Liver (tissue), 3 donors: ENCODE measurements around the gene ABL2.
"Not testable (repeated sequence)": the region's sequence is repeated elsewhere in the genome, so short reads cannot be mapped to it uniquely, and the experiment has no call there.

Source experiments
- CTCF ChIP-seq: fragments of 150-350 bp; IDR thresholded peaks from 2 replicates; pipeline ENCODE4 v1.5.1; 2017; ENCODE audit warnings: improper control_type of control experiment, low read depth, low read length; ENCODE audit not compliant: missing input control
- TAF1 ChIP-seq: conservative IDR thresholded peaks from 2 replicates; pipeline ENCODE4 v1.6.1; 2016; ENCODE audit warnings: antibody characterized with exemption, mild to moderate bottlenecking
- YY1 ChIP-seq: IDR thresholded peaks from 2 replicates; pipeline ENCODE4 v1.6.1; 2016; ENCODE audit warnings: antibody characterized with exemption, mild to moderate bottlenecking
- donor health status: healthy.
- donor health status: healthy.

- not testable (repeated sequence) for TF ChIP-seq YY1, CTCF, TAF1
Observed at GRCh38 chr1:179213317-179213716, 16.2 kb downstream of the ABL2 start.
